ENCODE results near the gene AHRR. TPM values are rescaled to one million over a fixed set of nuclear protein-coding genes. Genes with fewer than 3 reads are reported as not detected.

AHRR gene
- total RNA-seq, 1 donor from 2014 or later = 23.7 TPM

GRCh38 chr5:448061-448765 is 126.7 kb downstream of the AHRR start:
- no peak for DNase-seq (ENCODE audit: low spot score)
- intact Hi-C loops (cut with micrococcal nuclease) = loop anchor here (10.0 kb wide), 1 partner anchor 167 kb away; the partner anchor contains the start of gene CEP72
- Mint-ChIP-seq H3K4me3 (no peak overlapping the region), H3K9me3 (peaks cover 32% of the 10 kb centered on the region), H3K27me3 (ENCODE audit: insufficient read depth) (no peaks in the 10 kb centered on the region), H3K27ac (no peak overlapping the region), H3K4me1 (ENCODE audit: low read depth) (peaks cover 46% of the 10 kb centered on the region), H3K36me3 (ENCODE audit: low read depth) (peaks cover 73% of the 10 kb centered on the region)

GRCh38 chr5:448766-449090 is 127.2 kb downstream of the AHRR start:
- intact Hi-C loops (cut with micrococcal nuclease) = loop anchor here (10.0 kb wide), 1 partner anchor 166 kb away; the partner anchor contains the start of gene CEP72
- Mint-ChIP-seq H3K4me3 (no peak overlapping the region), H3K27ac (no peak overlapping the region), H3K36me3 (ENCODE audit: low read depth) (peaks cover 78% of the 10 kb centered on the region), H3K4me1 (ENCODE audit: low read depth) (peaks cover 51% of the 10 kb centered on the region), H3K27me3 (ENCODE audit: insufficient read depth) (no peaks in the 10 kb centered on the region), H3K9me3 (peaks cover 38% of the 10 kb centered on the region)
- DNase-seq (ENCODE audit: low spot score) = no peak

DNA sequence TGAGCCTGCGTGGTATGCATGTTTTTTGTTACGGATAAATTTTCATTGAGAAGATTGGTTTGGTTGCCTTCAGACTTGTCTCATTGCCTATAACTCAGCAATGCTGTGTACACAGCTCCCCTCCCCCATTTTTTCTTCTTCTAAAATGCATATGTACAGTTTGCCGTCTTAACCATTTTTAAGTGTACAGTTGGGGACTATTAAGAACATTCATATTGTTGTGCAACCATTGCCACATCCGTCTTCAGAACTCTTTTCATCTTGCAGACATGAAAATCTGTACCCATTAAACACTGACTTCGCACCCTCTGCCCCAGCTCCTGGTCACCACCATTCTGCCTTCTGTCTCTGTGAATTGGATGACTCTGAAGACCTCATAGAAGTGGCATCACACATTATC is 127.6 kb downstream of the AHRR start:
- Mint-ChIP-seq H3K4me3 (no peak overlapping the region), H3K9me3 (peaks cover 38% of the 10 kb centered on the region), H3K27ac (peak overlapping the region; percentile 7), H3K27me3 (ENCODE audit: insufficient read depth) (no peaks in the 10 kb centered on the region), H3K36me3 (ENCODE audit: low read depth) (peaks cover 82% of the 10 kb centered on the region), H3K4me1 (ENCODE audit: low read depth) (peaks cover 54% of the 10 kb centered on the region)
- intact Hi-C loops (cut with micrococcal nuclease) = loop anchor here (10.0 kb wide), 1 partner anchor 166 kb away; the partner anchor contains the start of gene CEP72
- no peak for DNase-seq (ENCODE audit: low spot score)

DNA sequence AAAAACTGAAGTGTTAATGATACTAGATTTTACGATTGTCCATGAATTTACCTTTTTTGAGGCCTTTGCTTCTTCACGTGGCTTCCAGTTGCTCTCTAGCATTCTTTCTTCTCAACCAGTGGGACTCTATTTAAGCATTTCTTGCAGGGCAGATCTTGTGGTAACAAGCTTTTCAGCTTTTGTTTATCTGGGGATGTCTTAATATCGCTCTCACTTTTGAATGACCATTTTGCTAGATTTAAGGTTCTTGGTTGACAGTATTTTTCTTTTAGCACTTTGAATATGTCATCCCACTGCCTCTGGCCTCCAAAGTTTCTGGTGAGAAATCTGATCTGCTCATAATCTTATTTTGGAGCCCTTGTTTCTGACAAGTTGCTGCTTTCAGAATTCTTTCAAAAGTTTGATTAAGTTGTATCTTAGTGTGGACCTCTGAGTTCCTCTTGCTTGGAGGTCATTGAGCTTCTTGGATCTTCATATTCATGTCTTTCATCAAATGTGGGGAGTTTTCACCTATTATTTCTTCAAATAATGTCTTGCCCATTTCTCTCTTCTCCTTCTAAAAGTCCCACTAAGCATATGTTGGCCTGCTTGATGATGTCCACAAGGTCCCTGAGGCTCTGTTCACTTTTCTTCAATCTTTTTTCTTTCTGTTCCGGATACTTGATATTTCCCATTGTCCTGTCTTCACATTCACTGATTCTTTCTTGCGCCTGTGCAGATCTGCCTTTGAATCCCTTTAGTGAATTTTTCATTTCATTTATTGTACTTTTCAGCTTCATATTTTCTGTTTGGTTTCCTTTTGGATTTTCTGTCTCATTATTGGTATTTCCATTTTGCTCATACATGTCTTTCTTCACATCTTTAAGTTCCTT is 130.3 kb downstream of the AHRR start:
- intact Hi-C loops (cut with micrococcal nuclease) = loop anchor here (1.0 kb wide), 1 partner anchor 9 kb away; the partner anchor contains the start of gene EXOC3
- no peak for DNase-seq (ENCODE audit: low spot score)
- Mint-ChIP-seq H3K9me3 (peaks cover 38% of the 10 kb centered on the region), H3K36me3 (ENCODE audit: low read depth) (peaks cover 81% of the 10 kb centered on the region), H3K4me3 (no peak overlapping the region), H3K27ac (peak overlapping the region; percentile 2), H3K27me3 (ENCODE audit: insufficient read depth) (no peaks in the 10 kb centered on the region), H3K4me1 (ENCODE audit: low read depth) (peaks cover 52% of the 10 kb centered on the region)

DNA sequence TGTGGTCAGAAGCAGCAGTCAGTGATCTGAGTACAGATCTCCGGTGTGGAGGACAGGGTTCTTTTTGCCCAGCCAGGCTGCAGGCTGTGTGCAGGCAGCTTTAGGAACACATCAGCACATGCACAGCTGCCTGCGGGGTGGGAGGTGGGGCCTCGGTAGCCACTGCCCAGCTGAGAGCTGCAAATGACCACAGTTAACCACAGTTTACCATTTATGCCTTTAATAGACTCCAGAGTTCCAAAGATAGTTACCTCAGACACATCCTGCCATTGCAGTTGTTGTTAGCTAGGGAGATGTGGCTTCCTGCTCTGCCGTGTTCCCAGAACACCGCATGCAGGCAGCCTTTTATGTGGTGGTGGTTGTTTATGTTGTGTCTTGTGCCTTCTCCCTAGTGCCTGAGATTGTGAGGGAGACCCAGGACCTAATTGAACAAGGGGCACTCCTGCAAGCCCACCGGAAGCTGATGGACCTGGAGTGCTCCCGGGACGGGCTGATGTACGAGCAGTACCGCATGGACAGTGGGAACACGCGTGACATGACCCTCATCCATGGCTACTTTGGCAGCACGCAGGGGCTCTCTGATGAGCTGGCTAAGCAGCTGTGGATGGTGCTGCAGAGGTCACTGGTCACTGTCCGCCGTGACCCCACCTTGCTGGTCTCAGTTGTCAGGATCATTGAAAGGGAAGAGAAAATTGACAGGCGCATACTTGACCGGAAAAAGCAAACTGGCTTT is 131.6 kb downstream of the AHRR start:
- H3K36me3 Mint-ChIP-seq (ENCODE audit: low read depth) = peaks cover 81% of the 10 kb centered on the region
- no peaks in the 10 kb centered on the region for H3K27me3 Mint-ChIP-seq (ENCODE audit: insufficient read depth)
- H3K9me3 Mint-ChIP-seq = peaks cover 38% of the 10 kb centered on the region
- peaks cover 58% of the 10 kb centered on the region for H3K4me1 Mint-ChIP-seq (ENCODE audit: low read depth)
- no peak for DNase-seq (ENCODE audit: low spot score)
- peak overlapping the region; percentile 51 for H3K4me3 Mint-ChIP-seq
- intact Hi-C loops (cut with micrococcal nuclease) = no loop called here
- peak overlapping the region; percentile 78 for H3K27ac Mint-ChIP-seq

GRCh38 chr5:453725-454481 is 132.4 kb downstream of the AHRR start:
- H3K27me3 Mint-ChIP-seq (ENCODE audit: insufficient read depth) = no peaks in the 10 kb centered on the region
- peak overlapping the region; percentile 59 for H3K4me3 Mint-ChIP-seq
- H3K9me3 Mint-ChIP-seq = peaks cover 38% of the 10 kb centered on the region
- H3K27ac Mint-ChIP-seq = peak overlapping the region; percentile 85
- intact Hi-C loops (cut with micrococcal nuclease) = no loop called here
- no peak for DNase-seq (ENCODE audit: low spot score)
- H3K4me1 Mint-ChIP-seq (ENCODE audit: low read depth) = peaks cover 59% of the 10 kb centered on the region
- H3K36me3 Mint-ChIP-seq (ENCODE audit: low read depth) = peaks cover 80% of the 10 kb centered on the region

- DNase-seq (ENCODE audit: low spot score) = no peak
- Mint-ChIP-seq H3K4me1 (ENCODE audit: low read depth) (peaks cover 64% of the 10 kb centered on the region), H3K27me3 (ENCODE audit: insufficient read depth) (no peaks in the 10 kb centered on the region), H3K4me3 (no peak overlapping the region), H3K27ac (no peak overlapping the region), H3K9me3 (peaks cover 38% of the 10 kb centered on the region), H3K36me3 (ENCODE audit: low read depth) (peaks cover 80% of the 10 kb centered on the region)
- intact Hi-C loops (cut with micrococcal nuclease) = loop anchor here (5.0 kb wide), 1 partner anchor 63 kb away; no protein-coding TSS in a partner anchor
Observed at GRCh38 chr5:454936-455335, 133.4 kb downstream of the AHRR start.

- H3K27me3 Mint-ChIP-seq (ENCODE audit: insufficient read depth) = no peaks in the 10 kb centered on the region
- no peak for DNase-seq (ENCODE audit: low spot score)
- peaks cover 80% of the 10 kb centered on the region for H3K36me3 Mint-ChIP-seq (ENCODE audit: low read depth)
- H3K27ac Mint-ChIP-seq = no peak overlapping the region
- no peak overlapping the region for H3K4me3 Mint-ChIP-seq
- peaks cover 68% of the 10 kb centered on the region for H3K4me1 Mint-ChIP-seq (ENCODE audit: low read depth)
- intact Hi-C loops (cut with micrococcal nuclease) = loop anchor here (5.0 kb wide), 1 partner anchor 64 kb away; no protein-coding TSS in a partner anchor
- H3K9me3 Mint-ChIP-seq = peaks cover 29% of the 10 kb centered on the region
Observed at GRCh38 chr5:455806-456205, 134.3 kb downstream of the AHRR start.

DNA sequence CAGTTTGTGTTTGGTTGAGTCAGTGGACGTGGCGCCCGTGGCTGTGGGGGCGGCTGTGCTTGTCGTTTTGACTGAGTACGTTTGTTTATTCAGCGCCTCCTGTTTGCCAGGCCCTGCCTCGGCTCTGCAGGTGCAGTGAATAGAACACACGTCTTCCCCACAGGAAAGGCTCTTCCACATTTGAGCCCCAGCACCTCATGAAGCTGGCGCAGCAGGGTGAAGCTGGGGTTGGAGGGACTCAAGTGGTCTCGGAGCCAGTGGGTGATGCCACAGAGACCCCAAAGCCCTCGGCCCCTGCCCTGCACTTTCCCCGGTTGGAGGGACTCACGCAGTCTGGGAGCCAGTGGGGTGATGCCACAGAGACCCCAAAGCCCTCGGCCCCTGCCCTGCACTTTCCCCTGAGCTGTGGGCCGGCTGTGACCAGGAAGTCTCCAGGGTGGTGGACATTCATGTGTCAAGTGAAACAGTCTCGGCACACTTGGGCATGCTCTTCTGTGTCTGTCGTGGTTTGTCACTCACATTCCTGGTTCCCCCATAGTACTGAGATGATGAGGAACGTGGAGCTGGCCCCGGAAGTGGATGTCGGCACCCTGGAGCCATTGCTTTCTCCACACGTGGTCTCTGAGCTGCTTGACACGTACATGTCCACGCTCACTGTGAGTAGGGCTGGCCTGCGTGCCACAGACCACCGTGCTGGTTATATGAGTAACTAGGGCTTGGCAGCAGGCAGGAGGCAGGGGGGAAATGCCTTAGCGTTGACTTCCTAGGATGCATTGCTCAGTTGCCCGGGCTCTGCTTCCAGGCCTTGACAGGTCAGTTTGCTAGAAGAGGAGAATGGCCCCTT is 135.1 kb downstream of the AHRR start:
- H3K4me3 Mint-ChIP-seq = no peak overlapping the region
- H3K27me3 Mint-ChIP-seq (ENCODE audit: insufficient read depth) = no peaks in the 10 kb centered on the region
- H3K4me1 Mint-ChIP-seq (ENCODE audit: low read depth) = peaks cover 70% of the 10 kb centered on the region
- H3K9me3 Mint-ChIP-seq = peaks cover 21% of the 10 kb centered on the region
- intact Hi-C loops (cut with micrococcal nuclease) = loop anchor here (5.0 kb wide), 1 partner anchor 64 kb away; no protein-coding TSS in a partner anchor
- no peak for DNase-seq (ENCODE audit: low spot score)
- peaks cover 74% of the 10 kb centered on the region for H3K36me3 Mint-ChIP-seq (ENCODE audit: low read depth)
- H3K27ac Mint-ChIP-seq = peak overlapping the region; percentile 46

DNA sequence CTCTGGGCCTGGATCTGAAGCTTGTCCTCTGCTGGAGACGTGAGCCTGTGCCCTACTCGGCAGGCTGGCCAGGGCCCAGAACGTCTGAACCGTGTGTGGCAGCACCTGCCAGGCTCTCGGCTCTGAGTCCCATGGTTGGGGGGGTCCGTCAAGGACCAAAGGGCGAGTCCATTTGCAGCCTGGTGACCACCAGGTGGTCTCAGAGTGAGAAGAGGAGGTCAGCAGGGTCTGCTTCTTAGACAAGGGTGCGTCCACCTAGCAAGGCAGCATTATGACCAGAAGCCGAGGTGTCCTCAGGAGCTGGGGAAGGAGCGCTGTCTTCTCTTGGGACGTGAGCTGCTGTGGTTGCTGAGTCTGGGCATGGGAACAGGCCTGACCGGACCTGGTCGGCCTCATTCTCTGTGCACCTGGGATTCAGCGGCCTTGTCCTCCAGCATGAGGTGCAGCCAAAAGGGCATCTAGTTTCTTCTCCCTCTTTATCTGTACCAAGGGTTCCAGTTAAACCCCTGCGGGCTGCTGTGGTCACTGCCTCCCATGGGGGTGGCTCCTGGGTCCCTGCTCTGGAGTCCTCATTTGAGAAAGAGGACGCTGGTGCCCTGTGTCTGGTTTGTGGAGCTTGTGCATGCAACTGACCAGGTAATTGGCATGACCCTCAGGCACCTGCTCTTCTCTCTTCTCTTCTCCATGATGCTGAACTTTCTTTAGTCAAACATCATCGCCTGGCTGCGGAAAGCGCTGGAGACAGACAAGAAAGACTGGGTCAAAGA is 135.9 kb downstream of the AHRR start:
- intact Hi-C loops (cut with micrococcal nuclease) = loop anchor here (5.0 kb wide), 1 partner anchor 65 kb away; no protein-coding TSS in a partner anchor
- H3K27ac Mint-ChIP-seq = no peak overlapping the region
- peaks cover 13% of the 10 kb centered on the region for H3K9me3 Mint-ChIP-seq

More for the DNA sequence above, 135.9 kb downstream of the AHRR start:
- Mint-ChIP-seq H3K4me3 (no peak overlapping the region), H3K4me1 (ENCODE audit: low read depth) (peaks cover 77% of the 10 kb centered on the region), H3K36me3 (ENCODE audit: low read depth) (peaks cover 74% of the 10 kb centered on the region), H3K27me3 (ENCODE audit: insufficient read depth) (no peaks in the 10 kb centered on the region)
- DNase-seq (ENCODE audit: low spot score) = no peak

All from activated T-helper 1 cell treated with anti-CD3 and anti-CD28 coated beads, Interleukin-12 subunit alpha, Interleukin-12 subunit beta, Interleukin-2, Interleukin-4 antibody, amounts not matched to agents 30 ng/mL and 10 ng/mL and 1 ng/mL, durations not matched to agents 14 hours and 24 hours and 36 hours (primary cell).